GM21423 (cell line): Measurements from ENCODE around the gene S100A1.
"Not testable (repeated sequence)": the region's sequence is repeated elsewhere in the genome, so short reads cannot be mapped to it uniquely, and the experiment has no call there.

ENCODE experiments used
- ATAC-seq: cut with Tn5 transposase; IDR thresholded peaks from one replicate; pipeline ENCODE4 v1.9.1; 2021; ENCODE audit warnings: mild to moderate bottlenecking, moderate library complexity; ENCODE audit not compliant: unreplicated experiment

Gene S100A1

DNA sequence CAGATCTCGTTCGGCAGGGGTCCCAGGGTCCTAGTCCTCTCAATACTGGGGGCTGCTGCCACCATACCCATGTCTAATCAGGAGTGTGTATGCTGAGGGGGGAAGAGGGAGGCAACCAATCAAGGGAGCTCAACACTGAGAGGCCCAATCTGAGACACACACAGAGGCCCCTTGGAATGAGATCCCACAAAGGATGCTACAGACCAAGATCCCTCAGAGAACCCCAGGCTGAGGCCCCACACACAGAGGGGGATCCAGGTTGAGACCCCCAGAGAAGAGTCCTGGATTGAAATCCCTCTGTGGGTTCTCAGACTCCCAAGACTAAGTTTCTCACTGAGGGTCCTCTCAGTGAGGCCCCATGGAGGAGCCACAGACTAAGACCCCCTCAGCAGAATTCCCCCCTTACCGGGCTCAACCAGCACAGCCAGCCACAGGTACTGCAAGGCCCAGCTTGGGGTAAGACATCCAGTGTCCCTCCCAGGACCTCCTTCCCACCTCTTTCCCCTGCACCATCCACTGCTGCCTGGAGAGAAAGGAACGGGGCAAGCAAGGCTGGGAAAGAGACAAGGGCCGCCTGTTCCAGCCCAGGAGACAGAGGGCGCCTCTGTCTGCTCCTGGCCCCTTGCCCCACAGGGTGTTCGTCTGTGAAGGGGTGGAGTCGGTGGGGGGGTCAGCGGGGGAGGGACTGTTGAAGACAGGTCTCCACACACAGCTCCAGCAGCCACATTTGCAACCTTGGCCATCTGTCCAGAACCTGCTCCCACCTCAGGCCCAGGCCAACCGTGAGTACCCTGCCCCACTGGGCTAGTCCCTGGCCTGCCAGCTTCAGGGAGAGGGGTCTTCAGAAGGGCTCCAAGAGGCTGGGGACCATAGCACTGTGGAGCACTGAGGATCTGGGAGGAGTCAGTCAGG, at the start of gene S100A1:
Gene S100A1, plus strand, starts transcription at position 720 of the 912 bp plus-strand sequence. CDS start 2,088 bp downstream, outside the sequence.
- no peak for ATAC-seq

DNA sequence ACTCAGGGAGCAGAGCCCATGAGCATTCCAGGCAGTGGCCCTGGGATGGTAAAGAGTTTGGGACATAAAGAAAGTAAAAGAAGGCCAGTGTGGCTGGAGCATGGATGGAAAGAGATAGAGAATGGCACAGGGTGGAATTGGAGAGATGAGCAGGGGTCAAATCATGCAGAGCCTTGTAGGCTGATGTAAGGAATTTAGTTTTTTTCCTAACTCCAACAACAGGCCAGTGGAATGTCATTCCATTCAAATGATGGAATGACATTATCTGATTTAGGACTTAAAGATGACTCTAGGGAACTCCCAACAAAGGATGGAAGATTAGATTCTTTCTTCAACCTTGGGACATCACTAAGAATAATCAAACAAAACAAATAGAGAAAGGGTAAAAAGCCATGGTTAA, 49.7 kb upstream of the S100A1 start:
- ATAC-seq: no peak

DNA sequence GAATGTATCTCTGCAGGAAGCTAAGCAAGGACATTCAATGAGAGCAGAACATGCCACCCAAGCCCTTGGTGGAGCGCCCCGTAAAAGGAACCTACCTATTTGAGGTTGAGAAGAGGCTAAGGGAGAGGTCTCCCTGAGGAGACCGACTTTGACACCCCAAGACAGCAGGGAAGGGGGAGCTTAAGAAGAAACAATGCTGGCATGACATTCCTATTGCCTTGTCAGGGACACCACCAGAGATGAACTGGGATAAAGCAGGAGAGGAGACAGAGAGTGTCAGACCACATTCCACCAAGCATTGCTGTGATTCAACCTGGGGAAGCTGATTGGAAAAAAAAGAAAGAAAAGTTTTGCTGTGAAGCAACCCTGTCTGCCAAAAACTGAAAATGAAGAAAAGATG, 49.3 kb upstream of the S100A1 start:
- ATAC-seq: no peak

DNA sequence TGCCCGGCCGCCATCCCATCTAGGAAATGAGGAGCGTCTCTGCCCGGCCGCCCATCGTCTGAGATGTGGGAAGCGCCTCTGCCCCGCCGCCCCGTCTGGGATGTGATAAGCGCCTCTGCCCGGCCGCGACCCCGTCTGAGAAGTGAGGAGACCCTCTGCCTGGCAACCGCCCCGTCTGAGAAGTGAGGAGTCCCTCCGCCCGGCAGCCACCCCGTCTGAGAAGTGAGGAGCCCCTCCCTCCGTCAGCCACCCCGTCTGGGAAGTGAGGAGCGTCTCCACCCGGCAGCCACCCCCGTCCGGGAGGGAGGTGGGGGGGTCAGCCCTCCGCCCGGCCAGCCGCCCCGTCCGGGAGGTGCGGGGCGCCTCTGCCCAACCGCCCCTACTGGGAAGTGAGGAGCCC, 45.4 kb upstream of the S100A1 start:
- not testable (repeated sequence) for ATAC-seq

DNA sequence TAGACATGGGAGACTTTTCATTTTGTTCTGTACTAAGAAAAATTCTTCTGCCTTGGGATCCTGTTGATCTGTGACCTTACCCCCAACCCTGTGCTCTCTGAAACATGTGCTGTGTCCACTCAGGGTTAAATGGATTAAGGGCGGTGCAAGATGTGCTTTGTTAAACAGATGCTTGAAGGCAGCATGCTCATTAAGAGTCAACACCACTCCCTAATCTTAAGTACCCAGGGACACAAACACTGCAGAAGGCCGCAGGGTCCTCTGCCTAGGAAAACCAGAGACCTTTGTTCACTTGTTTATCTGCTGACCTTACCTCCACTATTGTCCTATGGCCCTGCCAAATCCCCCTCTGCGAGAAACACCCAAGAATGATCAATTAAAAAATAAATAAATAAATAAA, 44.7 kb upstream of the S100A1 start:
- ATAC-seq: not testable (repeated sequence)

DNA sequence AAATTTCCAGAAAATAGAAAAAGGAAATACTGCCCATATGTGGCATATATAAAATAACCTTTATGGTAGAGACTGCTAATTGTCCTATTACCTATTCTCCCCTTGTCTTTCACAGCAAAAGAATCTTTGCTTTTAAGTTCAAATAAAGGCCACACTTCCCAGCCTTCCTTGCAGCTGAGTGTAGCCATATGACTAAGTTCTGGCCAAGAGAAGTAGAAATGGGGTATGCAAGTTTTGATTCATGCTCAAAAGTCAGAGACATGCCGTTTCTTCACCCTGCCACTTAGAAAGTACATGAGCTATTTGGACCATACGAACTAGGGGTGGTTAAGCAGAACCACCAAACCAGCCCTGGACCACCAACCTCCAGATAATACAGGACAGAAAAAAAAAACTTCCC, 44.3 kb upstream of the S100A1 start:
- ATAC-seq: no peak

DNA sequence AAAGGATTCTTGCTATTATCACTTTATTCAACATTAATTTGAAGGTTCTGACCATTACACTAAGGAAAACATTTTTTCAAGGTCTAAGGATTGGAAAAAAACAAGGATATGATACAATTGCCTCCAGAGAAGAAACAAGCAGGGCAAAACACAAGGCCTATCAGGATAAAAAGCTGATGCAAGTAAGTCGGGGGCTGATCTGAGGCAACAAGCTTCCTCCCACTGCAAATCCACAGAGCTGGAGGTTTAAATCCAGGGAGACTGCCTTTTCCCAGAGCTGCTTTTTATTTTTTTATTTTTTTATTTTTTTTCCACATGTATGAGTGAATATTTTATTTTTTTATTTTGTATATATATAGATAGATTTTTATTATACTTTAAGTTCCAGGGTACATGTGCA, 43.2 kb upstream of the S100A1 start:
- no peak for ATAC-seq

DNA sequence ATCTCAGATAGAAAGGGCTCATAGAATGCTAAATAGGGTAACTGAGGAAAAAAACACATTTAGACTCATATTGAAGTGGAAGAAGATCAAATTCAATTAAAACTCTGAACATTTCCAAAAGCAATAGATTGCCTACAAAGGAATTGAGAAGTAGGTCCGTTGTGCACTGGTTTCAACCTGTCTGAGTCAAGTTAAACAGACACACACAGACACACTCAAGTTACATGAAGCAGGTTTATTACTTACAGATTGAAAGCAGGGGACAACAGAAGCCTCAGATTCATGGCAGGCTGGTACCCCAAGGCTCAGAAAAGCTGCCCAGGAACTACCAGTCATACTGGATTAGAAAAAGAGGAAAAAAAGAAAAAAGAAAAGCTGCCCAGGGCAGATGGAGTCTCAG, 41.9 kb upstream of the S100A1 start:
- ATAC-seq: no peak

DNA sequence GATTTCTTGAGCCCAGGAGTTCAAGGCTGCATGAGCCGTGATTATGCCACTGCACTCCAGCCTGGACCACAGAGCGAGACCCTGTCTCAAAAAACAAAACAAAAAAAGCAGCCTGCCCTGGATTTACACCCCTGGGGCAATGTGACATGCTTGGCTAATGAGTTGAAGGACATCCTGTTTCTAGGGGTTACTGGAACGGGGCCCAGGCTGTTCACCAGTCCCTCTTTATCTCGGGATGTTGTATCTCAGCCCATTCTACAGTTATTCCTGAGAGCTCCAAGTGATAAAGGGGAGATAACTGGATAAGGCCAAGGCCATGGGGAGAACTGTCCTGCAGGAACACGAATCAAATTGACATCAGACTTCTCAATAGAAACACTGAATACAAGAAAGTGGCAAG, 40.9 kb upstream of the S100A1 start:
- ATAC-seq: no peak

DNA sequence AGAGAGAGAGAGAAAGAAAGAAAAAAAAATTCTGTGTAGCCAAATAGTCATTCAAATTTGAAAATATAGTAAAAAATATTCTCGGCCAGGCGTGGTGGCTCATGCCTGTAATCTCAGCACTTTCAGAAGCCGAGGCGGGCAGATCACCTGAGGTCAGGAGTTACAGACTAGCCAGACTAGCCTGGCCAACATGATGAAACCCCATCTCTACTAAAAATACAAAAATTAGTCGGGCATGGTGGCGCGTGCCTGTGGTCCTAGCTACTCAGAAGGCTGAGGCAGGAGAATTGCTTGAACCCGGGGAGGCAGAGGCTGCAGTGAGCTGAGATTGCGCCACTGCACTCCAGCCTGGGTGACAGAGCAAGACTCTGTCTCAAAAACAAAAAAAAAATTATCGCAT, 40.2 kb upstream of the S100A1 start:
- ATAC-seq: not testable (repeated sequence)

DNA sequence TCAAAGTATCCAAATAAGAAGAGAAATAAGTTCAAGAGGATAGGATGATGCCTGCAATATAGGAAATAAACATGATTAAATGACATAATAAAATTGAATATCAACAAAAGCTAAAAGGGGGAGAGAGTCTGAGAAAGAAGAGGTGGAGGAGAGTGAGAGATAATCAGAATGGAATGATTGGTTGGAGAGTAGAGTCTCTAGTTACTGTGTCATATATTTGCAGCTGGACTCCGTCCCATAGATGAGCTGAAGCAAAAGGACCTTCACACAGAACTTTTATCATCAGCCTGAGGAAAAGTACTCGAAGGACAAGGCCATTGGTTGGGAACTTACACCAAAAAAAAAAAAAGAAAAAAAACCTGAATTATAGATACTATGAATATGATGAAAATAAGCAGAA, 39.8 kb upstream of the S100A1 start:
- ATAC-seq: no peak

DNA sequence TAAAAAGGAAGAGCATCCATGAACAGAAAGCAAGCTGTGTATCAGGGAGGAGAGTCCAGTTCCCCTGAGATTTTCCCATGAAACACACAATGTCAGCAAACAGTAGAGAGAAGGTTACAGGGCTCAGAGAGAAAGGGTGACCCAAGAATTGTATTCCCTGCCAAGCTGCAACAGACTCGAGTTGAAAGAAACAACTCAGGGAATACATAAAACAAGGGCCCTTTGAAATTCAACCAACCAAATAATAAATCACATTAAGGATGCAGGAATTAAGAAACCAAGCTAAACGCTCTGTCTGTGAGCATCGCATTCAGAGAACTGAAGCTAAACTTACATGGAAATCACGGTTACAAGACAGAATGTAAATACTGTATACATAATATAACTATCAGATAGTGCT, 35.5 kb upstream of the S100A1 start:
- no peak for ATAC-seq

DNA sequence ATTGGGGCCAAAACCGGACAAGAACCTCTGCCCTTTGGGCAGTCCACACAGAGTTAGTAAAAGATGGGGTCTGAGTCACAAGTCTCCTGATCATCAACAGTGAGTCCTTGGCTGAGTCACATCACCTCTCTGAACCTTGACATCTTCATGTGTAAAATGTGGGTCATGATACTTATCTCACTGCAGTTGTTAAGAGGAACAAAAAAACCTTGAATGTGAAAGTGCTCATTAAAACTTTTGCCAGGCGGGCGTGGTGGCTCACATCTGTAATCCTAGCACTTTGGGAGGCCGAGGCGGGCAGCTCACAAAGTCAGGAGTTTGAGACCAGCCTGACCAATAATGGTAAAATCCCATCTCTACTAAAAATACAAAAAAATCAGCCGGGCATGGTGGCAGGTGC, 31.0 kb upstream of the S100A1 start:
- ATAC-seq: no peak

DNA sequence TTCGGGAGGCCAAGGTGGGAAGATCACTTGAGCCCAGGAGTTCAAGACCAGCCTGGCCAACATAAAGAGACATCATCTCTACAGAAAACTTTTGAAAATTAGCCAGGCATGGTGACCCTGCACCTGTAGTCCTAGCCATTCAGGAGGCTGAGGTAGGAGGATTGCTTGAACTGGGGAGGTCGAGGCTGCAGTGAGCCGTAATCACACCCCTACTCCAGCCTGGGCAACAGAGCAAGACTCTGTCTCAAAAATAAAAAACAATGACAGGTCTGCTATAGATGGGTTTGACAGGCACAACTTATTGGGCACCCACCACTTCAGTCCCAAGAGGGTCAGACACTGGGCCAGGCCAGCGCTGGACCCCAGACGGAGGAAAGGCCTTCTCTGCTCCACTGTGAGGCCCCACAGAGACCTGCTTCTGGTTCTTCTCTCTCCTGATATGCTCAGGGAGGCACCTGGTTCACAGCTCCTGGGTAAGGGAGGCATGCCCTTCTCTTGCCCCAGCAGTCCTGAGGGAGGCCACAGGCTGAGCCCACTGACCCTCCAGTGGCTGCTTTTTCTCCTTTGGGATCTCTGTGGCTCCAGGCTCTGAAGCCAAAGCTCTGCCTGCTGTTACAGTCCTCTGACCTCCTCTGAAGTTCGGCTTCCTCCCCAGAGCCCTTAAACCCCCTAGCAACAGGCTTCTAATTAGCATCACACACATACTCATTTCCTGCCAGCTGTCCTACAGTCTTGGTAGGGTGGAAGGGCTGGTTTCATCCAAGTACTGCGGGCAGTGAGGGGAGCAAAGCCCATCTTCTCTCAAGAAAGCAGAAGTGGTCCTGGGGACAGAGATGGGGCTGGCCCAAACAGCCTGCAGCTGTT, 29.7 kb upstream of the S100A1 start:
- ATAC-seq: peak; percentile 98

DNA sequence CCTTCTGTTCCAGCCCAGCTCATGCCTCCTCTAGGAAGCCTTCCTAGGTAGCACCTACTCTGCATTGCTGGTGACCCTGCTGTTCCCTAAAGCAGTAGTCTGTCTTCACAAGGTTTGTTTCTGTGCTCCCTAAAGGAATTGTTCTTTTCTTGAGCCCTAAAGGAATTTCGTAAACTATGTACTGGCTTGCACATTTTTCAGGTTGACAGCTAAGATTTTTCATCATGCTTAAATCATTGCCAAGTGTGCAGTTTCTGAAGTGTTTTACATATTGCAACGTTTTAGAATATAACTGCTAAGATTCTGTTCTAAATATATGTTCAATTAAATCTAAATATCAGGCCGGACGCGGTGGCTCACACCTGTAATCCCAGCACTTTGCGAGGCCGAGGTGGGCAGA, 28.4 kb upstream of the S100A1 start:
- ATAC-seq: no peak

DNA sequence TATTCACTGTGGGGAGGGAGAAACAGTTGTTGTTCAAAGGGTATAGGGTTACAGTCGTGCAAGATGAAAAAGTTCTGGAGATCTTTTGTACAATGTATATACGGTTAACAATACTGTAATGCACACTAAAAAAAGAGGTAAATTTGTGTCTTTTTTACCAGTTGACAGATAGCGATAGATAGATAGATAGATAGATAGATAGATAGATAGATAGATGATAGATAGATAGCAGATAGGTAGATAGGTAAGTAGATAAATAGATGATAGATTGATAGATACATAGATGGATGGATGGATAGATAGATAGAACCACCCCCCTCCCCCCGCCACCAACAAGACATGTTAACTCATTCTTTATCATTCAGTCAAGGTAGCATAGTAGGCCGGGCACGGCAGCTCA, 25.5 kb upstream of the S100A1 start:
- no peak for ATAC-seq

DNA sequence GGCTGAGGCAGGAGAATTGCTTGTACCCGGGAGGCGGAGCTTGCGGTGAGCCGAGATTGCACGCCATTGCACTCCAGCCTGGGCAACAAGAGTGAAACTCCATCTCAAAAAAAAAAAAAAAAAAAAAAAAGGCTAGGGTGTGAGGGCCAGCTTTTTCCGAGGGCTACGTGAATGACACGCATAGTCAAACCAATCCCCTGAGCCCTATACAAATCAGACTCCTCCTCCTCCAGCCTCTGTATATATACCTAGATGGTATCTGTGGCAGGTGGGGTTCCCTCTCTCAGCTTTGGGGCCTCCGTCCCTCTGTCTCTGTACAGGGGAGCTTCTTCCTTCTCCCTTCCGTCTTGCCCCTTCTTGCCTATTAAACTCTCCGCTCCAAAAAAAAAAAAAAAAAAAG, 22.0 kb upstream of the S100A1 start:
- ATAC-seq: no peak

DNA sequence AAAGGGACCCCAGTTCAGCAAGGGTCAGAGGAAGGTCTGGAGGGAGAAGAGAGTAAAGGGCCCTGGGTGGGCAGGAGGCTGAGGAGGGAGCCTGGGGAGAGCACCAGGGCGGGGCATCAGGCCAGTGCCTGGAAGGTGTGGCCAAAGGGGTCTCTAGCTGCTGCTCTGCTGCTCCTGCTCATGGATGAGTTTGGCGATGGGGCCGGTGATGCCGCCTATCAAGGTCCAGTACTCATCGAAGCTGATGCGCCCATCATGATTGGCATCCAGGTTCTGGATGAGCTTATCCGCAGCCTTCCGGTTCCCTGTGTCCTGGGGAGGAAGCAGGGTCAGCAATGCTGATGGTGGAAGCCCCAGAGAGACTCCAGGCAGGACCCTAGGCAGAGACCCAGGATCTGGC, 20.9 kb upstream of the S100A1 start:
- ATAC-seq: no peak

DNA sequence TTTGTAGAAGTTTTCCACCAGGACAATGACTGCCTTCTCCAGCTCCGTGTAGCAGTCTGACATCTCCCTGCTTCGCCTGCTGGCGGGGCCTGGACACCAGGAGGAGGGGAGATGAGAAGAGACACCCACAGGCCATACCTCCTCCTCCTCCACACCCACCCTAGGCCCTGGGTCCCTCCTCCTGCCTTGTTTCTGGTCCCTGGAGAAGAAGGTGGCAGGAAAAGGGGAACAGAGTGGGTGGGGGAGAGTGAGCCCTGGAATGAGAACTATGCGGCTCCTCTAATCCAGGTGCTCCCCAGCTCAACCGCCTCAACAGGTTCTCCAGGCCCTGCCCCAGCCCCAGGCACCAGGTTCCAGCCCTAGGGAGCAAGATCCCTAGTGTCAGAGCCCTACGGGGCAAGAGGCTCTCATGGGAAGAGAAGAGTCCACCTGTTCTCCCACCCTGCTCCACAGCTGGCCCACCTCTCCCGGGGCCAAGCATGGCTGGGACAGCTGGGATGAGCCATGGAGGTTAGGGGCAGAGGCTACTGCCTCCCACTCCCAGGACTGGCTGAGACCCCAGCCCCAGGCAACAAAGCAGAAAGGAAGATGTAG, 20.0 kb upstream of the S100A1 start:
- no peak for ATAC-seq

DNA sequence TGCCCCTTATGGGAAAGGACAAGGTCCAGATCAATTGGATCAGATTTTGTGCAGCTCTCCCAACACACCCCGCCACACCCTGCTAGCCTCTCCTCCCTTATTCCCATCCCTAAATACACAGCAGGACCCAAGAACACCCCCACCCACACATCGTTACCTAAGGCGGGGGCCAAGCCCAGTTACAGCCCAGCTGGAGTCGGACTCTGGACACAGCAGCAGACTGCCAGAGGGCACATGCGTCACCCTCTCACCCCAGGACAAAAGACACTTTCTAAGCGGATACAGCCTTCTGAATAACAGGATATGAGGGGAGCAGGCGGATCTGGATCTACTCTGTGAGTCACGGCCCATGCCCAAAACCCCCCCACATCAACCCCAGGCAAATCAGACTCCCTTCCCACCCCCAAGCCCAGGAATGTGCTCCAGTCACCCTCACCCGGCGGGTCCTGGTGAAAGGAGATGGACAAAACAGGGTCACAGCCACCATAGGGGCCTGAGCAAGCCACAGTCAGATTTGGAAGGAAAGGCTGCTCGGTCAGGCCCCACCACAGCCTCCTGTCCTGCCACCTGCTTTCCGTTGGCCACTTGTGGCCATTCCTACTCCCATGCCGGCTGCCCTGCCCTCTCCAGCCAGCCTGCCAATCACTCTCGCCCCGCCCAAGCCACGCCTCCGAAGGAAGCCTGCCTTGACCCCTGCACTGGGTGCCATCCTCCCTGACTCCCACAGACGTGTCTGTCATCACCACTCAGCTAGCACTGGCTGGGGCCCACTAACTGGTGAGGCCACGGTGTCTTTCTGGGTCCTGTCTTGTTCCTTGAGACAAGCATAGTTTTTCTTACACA, 19.3 kb upstream of the S100A1 start:
- no peak for ATAC-seq

DNA sequence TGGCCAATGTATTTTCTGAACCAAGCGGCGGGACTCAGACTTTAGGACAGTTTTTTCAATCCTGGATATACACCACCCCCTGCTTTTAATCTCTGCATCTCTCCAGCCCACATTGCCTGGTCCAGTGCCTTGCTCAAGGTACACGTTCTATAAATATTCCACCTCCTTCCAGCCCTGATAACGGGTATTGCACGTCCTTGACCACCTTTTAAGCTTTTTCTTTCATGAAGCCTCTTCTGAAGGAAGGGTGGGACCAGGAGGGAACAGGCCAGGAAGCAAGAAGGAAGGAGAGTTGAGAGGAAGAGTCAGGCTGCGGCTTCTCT, 18.7 kb upstream of the S100A1 start:
- no peak for ATAC-seq
